WI38 (cell line): ENCODE results near the gene CYP4F11.
"Not testable (repeated sequence)": the region's sequence is repeated elsewhere in the genome, so short reads cannot be mapped to it uniquely, and the experiment has no call there.

ENCODE experiments used
- H3K4me3 ChIP-seq: 2 replicates; pipeline ENCODE4 v1.5.1; 2011; ENCODE audit warnings: low read depth, mild to moderate bottlenecking, control low read depth, low read length
- TF ChIP-seq, protein P1 (sequence below): IDR thresholded peaks from 2 replicates; pipeline ENCODE4 v1.5.1; 2012; ENCODE audit warnings: low read depth, mild to moderate bottlenecking, control low read depth, low read length

CYP4F11 gene

DNA sequence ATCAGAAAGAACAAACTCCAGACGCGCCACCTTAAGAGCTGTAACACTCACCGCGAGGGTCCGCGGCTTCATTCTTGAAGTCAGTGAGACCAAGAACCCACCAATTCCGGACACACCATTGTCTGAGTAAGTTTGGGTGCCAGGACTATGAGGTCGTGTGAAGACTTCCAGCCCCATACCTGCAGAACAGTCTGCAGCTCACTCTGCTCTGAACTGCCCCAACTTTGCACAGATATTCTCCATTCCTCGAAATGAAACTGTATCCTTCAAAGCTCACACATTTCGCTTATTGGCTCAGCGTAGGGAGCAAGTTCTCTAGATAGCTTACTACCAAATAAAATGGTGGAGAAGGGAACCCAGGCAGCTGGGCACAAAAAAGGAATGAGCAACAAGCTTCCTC, 33.8 kb downstream of the CYP4F11 start:
- H3K4me3 ChIP-seq: no peak overlapping the region
- TF ChIP-seq, protein P1, sequence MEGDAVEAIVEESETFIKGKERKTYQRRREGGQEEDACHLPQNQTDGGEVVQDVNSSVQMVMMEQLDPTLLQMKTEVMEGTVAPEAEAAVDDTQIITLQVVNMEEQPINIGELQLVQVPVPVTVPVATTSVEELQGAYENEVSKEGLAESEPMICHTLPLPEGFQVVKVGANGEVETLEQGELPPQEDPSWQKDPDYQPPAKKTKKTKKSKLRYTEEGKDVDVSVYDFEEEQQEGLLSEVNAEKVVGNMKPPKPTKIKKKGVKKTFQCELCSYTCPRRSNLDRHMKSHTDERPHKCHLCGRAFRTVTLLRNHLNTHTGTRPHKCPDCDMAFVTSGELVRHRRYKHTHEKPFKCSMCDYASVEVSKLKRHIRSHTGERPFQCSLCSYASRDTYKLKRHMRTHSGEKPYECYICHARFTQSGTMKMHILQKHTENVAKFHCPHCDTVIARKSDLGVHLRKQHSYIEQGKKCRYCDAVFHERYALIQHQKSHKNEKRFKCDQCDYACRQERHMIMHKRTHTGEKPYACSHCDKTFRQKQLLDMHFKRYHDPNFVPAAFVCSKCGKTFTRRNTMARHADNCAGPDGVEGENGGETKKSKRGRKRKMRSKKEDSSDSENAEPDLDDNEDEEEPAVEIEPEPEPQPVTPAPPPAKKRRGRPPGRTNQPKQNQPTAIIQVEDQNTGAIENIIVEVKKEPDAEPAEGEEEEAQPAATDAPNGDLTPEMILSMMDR: no peak

DNA sequence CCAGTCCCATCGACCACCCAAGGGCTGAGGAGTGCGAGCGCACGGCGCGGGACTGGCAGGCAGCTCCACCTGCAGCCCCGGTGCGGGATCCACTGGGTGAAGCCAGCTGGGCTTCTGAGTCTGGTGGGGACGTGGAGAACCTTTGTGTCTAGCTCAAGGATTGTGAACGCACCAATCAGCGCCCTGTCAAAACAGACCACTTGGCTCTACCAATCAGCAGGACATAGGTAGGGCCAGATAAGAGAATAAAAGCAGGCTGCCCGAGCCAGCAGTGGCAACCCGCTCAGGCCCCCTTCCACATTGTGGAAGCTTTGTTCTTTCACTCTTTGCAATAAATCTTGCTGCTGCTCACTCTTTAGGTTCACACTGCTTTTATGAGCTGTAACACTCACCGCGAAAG, 34.3 kb downstream of the CYP4F11 start:
- not testable (repeated sequence) for H3K4me3 ChIP-seq

DNA sequence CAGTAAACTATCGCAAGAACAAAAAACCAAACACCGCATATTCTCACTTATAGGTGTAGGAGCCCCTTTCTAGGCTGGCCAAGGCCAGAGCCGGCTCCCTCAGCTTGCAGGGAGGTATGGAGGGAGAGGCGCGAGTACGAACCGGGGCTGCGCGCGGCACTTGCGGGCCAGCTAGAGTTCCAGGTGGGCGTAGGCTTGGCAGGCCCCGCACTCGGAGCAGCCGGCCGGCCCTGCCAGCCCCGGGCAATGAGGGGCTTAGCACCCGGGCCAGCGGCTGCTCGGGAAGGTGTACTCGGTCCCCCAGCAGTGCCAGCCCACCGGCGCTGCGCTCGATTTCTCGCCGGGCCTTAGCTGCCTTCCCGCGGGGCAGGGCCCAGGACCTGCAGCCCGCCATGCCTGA, 34.8 kb downstream of the CYP4F11 start:
- not testable (repeated sequence) for H3K4me3 ChIP-seq

DNA sequence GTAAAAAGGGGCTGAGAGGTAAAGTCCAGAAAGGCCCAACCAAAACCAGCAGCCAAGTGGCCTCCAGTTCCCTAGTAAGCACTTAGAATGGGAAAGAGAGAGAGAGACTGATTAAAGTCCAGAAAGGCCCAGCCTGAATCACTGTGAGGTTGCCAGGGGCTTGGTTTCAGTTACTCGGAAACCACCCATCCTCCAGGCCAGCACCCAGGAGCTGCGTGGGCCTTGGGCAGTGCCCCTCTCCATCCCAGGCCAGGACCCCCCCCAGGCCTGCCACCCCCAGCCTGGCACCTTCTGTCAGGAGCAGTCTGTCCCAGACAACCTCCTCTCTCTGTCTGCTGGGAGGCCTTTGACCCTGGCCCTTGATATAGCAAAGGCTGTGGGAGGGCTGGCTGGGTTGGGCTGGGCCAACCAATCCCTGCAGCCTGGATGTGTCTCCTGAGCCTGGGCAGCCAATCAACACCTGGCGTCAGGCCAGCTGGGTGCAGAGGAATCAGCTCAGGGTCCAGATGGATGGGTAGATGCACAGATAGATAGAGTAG, 36.5 kb downstream of the CYP4F11 start, which contains the start of gene CYP4F2:
Gene CYP4F2 (minus strand): TSS at position 337 of the 539 bp plus-strand sequence. CDS start 463 bp downstream, outside the sequence.
- H3K4me3 ChIP-seq: no peak within 1 kb of the TSS
- TF ChIP-seq, protein P1: no peak

DNA sequence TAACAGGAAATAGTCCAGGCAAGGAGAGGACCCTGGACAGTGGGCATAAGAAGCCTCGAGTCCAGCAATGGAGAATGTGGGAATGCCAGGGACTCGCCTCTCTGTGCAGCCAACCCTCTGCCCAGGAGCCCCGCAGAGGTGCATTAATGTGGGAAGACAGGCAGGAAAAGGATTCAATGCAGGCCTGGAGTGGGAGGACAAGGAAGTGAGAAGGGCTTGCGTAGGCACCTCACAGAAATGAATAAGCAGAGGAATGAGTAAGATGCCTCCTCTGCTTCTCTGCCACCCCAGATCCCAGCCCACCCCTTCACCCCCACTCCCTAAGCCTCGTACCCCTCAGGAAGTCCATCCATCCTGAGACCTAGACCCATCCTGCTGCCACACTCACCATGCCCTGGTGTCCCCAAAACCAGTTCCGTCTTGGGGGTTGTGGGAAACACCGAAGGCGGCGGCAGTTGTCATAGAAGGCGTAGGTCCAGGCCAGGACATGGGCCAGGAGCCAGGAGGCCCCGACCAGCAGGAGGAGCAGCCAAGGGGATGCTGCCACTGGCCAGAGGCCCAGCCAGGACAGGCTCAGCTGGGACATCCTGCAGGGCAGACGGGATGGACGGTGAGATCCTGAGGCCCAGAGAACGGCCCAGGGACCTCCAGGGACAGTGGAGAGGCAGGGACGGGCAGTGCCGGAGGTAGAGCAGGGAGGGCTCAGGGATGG, 37.1 kb downstream of the CYP4F11 start:
- TF ChIP-seq, protein P1: no peak
- no peak overlapping the region for H3K4me3 ChIP-seq

DNA sequence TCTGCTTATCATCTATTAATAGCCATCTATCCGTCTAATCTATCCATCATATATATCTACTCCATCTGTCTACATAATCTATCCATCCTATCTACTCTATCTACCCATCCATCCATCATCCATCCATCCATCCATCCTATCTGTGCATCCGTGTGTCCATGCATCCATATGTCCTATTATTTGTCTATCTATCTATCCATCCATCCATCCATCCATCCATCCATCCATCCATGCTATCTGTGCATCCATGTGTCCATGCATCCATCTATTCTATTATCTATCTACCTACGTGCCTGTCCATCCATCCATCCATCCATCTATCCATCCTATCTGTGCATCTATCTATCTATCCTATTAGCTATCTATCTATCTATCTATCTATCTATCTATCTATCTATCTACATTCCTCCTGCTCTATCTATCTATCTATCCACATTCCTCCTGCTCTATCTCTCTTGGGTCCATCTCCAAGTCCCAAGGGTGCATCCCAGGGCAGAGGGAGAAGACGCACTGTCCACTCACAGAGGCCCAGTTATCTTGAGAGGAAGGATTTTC, 38.4 kb downstream of the CYP4F11 start:
- no peak overlapping the region for H3K4me3 ChIP-seq
- TF ChIP-seq, protein P1: no peak

DNA sequence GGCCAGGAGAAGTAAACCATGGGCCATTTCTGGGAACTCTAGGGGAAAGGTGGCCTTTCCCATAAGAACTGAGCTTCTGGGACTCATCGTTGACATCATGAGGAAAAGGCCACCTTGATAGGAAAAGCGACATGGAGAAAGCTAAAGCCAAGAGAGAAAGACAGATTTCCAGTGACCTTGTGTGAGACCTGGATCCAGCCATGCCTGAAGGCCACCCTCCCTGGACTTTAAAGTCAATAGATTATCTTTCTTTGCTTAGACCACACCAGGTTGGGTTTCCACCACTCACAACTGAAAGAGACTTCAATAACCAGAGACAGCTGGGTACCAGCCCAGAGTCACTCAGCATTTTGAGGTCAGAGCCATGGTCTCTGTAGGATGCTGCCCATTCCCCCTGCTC, 40.0 kb downstream of the CYP4F11 start:
- TF ChIP-seq, protein P1: no peak
- no peak overlapping the region for H3K4me3 ChIP-seq

DNA sequence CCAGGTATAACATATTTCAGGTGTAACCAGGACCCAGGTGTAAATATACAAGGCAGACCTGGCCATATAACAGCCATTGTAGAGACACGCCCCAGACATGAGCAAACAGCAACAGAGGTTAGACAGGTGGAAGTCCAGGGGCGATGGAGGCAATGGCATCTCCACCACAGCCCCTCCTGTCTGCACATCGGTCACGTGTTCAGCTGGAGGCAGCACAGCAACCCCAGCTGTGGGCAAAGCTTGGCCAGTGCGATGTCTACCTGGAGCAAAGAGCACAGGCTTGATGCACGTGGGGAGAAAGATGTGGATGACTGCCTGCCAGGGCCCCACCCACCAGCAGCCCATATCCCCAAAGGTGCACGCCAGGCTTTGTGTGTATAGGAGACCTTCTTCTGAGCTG, 40.9 kb downstream of the CYP4F11 start:
- TF ChIP-seq, protein P1: no peak
- H3K4me3 ChIP-seq: no peak overlapping the region
